GM23338 (cell line): ENCODE measurements around the gene L1CAM. TPM values are rescaled to one million over a fixed set of nuclear protein-coding genes. Genes with fewer than 3 reads are reported as not detected.

ENCODE experiments used
- polyA plus RNA-seq: library from polyadenylated mRNA; unstranded; fragments of >200 nt; fragmentation: Nextera tagmentation; extraction: Ambion mirVana; gene quantifications from 2 replicates; pipeline ENCODE4 v1.2.1, GENCODE V29; 2016
- total RNA-seq: library from RNA; depleted of rRNA; stranded (reverse); fragments of >200 nt; shearing (Covaris generic); gene quantifications from 2 replicates; pipeline ENCODE4 v1.2.3, GENCODE V29; 2014; rRNA removed

Gene L1CAM
- total and polyA plus RNA-seq, 2 experiments from 2014 or later: 7.4 to 29.2 TPM

Other genes with a start within 250 kb of the L1CAM start
- 3.4 and 3.9 TPM in 2 replicates for gene DUSP9, start 239.0 kb downstream of the L1CAM start, total RNA-seq
- gene DUSP9, start 239.0 kb downstream of the L1CAM start, polyA plus RNA-seq: 0.54 and 0.71 TPM in 2 replicates
- gene PNCK, start 212.4 kb downstream of the L1CAM start, total RNA-seq: 5.4 and 11.9 TPM in 2 replicates
- gene PNCK, start 212.4 kb downstream of the L1CAM start, polyA plus RNA-seq: 3.0 and 3.5 TPM in 2 replicates
- gene SLC6A8, start 198.2 kb downstream of the L1CAM start, total RNA-seq: 61.9 and 68.6 TPM in 2 replicates
- gene SLC6A8, start 198.2 kb downstream of the L1CAM start, polyA plus RNA-seq: 19.5 and 22.2 TPM in 2 replicates
- 85.0 and 104 TPM in 2 replicates for gene BCAP31, start 161.8 kb downstream of the L1CAM start, total RNA-seq
- gene BCAP31, start 161.8 kb downstream of the L1CAM start, polyA plus RNA-seq: 136 and 145 TPM in 2 replicates
- gene ABCD1, start 161.3 kb downstream of the L1CAM start, total RNA-seq: 4.0 and 8.9 TPM in 2 replicates
- 2.4 and 2.9 TPM in 2 replicates for gene ABCD1, start 161.3 kb downstream of the L1CAM start, polyA plus RNA-seq
- gene PLXNB3, start 121.9 kb downstream of the L1CAM start, total RNA-seq: 3.2 and 4.1 TPM in 2 replicates
- 0.30 and 0.70 TPM in 2 replicates for gene PLXNB3, start 121.9 kb downstream of the L1CAM start, polyA plus RNA-seq
- 0.23 TPM in 1 of 2 replicates, not detected in the other for gene SRPK3, start 105.1 kb downstream of the L1CAM start, total RNA-seq
- 0.15 and 0.19 TPM in 2 replicates for gene SRPK3, start 105.1 kb downstream of the L1CAM start, polyA plus RNA-seq
- gene IDH3G, start 91.8 kb downstream of the L1CAM start, total RNA-seq: 43.0 and 49.0 TPM in 2 replicates
- gene IDH3G, start 91.8 kb downstream of the L1CAM start, polyA plus RNA-seq: 41.4 and 45.5 TPM in 2 replicates
- 107 and 168 TPM in 2 replicates for gene SSR4, start 91.5 kb downstream of the L1CAM start, total RNA-seq
- 352 and 404 TPM in 2 replicates for gene SSR4, start 91.5 kb downstream of the L1CAM start, polyA plus RNA-seq
- gene PDZD4, start 55.6 kb downstream of the L1CAM start, total RNA-seq: 194 and 230 TPM in 2 replicates
- 30.5 and 34.5 TPM in 2 replicates for gene PDZD4, start 55.6 kb downstream of the L1CAM start, polyA plus RNA-seq
- not detected in 2 replicates for gene AVPR2, start 18.5 kb upstream of the L1CAM start, total RNA-seq
- gene AVPR2, start 18.5 kb upstream of the L1CAM start, polyA plus RNA-seq: not detected in 2 replicates
- 57.8 and 59.5 TPM in 2 replicates for gene ARHGAP4, start 40.1 kb upstream of the L1CAM start, total RNA-seq
- gene ARHGAP4, start 40.1 kb upstream of the L1CAM start, polyA plus RNA-seq: 21.2 and 21.5 TPM in 2 replicates
- 112 and 136 TPM in 2 replicates for gene NAA10, start 48.9 kb upstream of the L1CAM start, total RNA-seq
- gene NAA10, start 48.9 kb upstream of the L1CAM start, polyA plus RNA-seq: 140 and 145 TPM in 2 replicates
- gene RENBP, start 58.5 kb upstream of the L1CAM start, total RNA-seq: 8.6 and 10.3 TPM in 2 replicates
- gene RENBP, start 58.5 kb upstream of the L1CAM start, polyA plus RNA-seq: 1.5 and 2.0 TPM in 2 replicates
- 169 and 188 TPM in 2 replicates for gene HCFC1, start 85.6 kb upstream of the L1CAM start, total RNA-seq
- gene HCFC1, start 85.6 kb upstream of the L1CAM start, polyA plus RNA-seq: 33.0 and 33.2 TPM in 2 replicates
- gene TMEM187, start 86.6 kb upstream of the L1CAM start, total RNA-seq: 4.4 and 9.7 TPM in 2 replicates
- 2.4 and 2.5 TPM in 2 replicates for gene TMEM187, start 86.6 kb upstream of the L1CAM start, polyA plus RNA-seq
- 30.4 and 38.0 TPM in 2 replicates for gene IRAK1, start 133.7 kb upstream of the L1CAM start, total RNA-seq
- 21.6 and 23.0 TPM in 2 replicates for gene IRAK1, start 133.7 kb upstream of the L1CAM start, polyA plus RNA-seq
- gene MECP2, start 211.5 kb upstream of the L1CAM start, total RNA-seq: 32.7 and 34.0 TPM in 2 replicates
- gene MECP2, start 211.5 kb upstream of the L1CAM start, polyA plus RNA-seq: 27.4 and 27.7 TPM in 2 replicates